ENCODE data around the gene DUS1L.

Gene DUS1L

GRCh38 chr17:82065638-82066303, at the start of gene DUS1L:
DUS1L (minus strand) TSS chr17:82065804; CDS start chr17:82065059, 745 bp downstream.
- H3K27ac ChIP-seq: peak within 1 kb of the TSS; percentile 36
- DNase-seq (ENCODE audit: low read depth, low spot score): no peak

DNA sequence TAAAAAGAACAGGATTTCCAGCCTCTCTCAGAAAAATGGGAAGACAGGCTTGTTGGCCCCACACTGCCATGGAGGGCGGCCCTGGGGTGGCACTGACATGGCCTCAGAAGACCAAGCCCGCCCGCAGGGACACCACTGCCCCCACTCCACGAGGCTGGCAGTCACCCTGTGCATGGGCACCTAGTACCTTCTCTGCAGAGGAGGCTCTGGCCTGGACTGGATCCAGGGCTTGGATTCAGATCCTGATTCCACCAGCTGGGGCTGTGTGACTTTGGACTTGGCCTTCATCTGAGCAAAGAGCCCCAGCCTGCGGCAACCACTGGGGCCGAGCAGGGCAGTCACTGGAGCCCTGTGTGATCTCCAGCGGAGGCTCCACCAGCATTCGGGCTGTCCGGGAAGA, 49.3 kb upstream of the DUS1L start:
- DNase-seq (ENCODE audit: low read depth, low spot score): no peak
- H3K27ac ChIP-seq: no peak overlapping the region

- no peak for DNase-seq (ENCODE audit: low read depth, low spot score)
These were observed 48.8 kb upstream of the DUS1L start for GRCh38 chr17:82114447-82114846.

DNA sequence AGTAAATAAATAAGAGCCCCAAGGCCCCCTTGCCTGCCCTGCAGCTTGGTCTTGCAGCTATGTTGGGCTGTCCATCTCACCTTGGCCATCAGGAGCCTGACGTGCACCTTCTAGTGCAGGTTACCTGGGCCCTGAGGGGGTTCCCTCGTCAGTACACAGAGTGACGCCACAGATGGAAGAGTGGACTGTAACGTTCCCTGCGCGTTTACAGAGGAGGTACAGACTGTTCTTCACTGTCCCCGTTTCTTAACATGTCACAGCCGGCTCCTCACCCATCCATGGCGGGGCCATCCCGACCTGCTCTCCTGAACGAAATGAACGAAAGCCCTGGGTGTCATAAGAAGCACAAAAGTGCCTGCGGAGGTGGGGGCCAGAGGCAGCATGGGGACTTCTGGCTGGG, 48.3 kb upstream of the DUS1L start:
- DNase-seq (ENCODE audit: low read depth, low spot score): no peak
- no peak overlapping the region for H3K27ac ChIP-seq

More at GRCh38 chr17:82114447-82114846, 48.8 kb upstream of the DUS1L start:
- no peak overlapping the region for H3K27ac ChIP-seq

GRCh38 chr17:82113422-82113821, 47.8 kb upstream of the DUS1L start:
- no peak for DNase-seq (ENCODE audit: low read depth, low spot score)
- no peak overlapping the region for H3K27ac ChIP-seq

DNA sequence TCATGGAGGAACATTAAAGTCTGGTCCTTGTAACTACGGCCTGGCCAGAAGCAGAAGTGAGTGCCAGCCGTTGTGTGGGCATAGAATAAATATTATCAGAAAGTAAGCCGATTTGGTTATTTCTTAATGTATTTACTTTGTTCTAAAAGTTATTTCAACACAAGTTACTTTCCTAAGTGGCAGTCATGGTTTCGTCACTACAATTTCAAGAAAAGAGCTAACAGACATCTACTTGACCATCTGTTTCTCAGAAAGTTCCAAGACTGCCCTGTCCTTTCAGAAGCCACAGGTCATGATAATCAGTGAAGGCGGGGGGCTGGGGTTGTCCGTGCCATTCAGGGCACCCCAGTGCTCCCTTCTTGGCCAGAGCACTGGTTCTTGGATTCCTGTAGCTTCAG, 47.3 kb upstream of the DUS1L start:
- DNase-seq (ENCODE audit: low read depth, low spot score): no peak
- H3K27ac ChIP-seq: no peak overlapping the region

- no peak overlapping the region for H3K27ac ChIP-seq
- DNase-seq (ENCODE audit: low read depth, low spot score): no peak
These were observed 46.7 kb upstream of the DUS1L start for GRCh38 chr17:82112181-82112913.

GRCh38 chr17:82110298-82110697, 44.7 kb upstream of the DUS1L start:
- H3K27ac ChIP-seq: peak overlapping the region; percentile 28
- peak; percentile 84 for DNase-seq (ENCODE audit: low read depth, low spot score)

GRCh38 chr17:82108961-82109475, 43.4 kb upstream of the DUS1L start:
- no peak for DNase-seq (ENCODE audit: low read depth, low spot score)
- H3K27ac ChIP-seq: no peak overlapping the region

- DNase-seq (ENCODE audit: low read depth, low spot score): no peak
- H3K27ac ChIP-seq: no peak overlapping the region
These were observed 42.9 kb upstream of the DUS1L start for GRCh38 chr17:82108496-82108945.

GRCh38 chr17:82108038-82108437, 42.4 kb upstream of the DUS1L start:
- no peak overlapping the region for H3K27ac ChIP-seq
- no peak for DNase-seq (ENCODE audit: low read depth, low spot score)

- H3K27ac ChIP-seq: no peak overlapping the region
- no peak for DNase-seq (ENCODE audit: low read depth, low spot score)
These were observed 41.8 kb upstream of the DUS1L start for GRCh38 chr17:82107341-82107860.

- peak overlapping the region; percentile 66 for H3K27ac ChIP-seq
- no peak for DNase-seq (ENCODE audit: low read depth, low spot score)
These were observed 41.2 kb upstream of the DUS1L start for GRCh38 chr17:82106688-82107305.

GRCh38 chr17:82105882-82106687, 40.5 kb upstream of the DUS1L start:
- DNase-seq (ENCODE audit: low read depth, low spot score): no peak
- peak overlapping the region; percentile 66 for H3K27ac ChIP-seq

DNA sequence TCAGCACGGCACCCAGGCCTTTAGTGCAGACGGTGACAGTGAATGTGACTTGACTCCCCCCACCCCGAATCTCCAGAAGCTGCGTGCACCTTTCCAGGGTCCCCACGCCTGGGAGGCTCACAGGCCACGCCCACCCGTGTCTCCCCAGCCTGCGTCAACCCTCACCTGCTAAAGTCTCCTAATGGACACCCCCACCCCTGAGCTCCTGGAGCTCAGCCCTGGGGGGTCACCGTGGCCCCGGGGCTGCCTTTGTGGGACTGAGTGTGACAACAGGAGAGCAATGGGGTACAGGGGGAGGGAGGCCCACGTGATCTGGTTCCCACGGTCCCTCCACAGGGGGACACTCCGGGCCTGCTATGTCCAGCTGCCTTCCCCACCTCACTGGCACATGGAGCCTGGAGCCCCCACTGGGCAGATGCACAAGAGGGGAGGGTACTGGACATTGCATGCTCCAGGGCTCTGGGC, 39.8 kb upstream of the DUS1L start:
- H3K27ac ChIP-seq: peak overlapping the region; percentile 66
- DNase-seq (ENCODE audit: low read depth, low spot score): no peak

DNA sequence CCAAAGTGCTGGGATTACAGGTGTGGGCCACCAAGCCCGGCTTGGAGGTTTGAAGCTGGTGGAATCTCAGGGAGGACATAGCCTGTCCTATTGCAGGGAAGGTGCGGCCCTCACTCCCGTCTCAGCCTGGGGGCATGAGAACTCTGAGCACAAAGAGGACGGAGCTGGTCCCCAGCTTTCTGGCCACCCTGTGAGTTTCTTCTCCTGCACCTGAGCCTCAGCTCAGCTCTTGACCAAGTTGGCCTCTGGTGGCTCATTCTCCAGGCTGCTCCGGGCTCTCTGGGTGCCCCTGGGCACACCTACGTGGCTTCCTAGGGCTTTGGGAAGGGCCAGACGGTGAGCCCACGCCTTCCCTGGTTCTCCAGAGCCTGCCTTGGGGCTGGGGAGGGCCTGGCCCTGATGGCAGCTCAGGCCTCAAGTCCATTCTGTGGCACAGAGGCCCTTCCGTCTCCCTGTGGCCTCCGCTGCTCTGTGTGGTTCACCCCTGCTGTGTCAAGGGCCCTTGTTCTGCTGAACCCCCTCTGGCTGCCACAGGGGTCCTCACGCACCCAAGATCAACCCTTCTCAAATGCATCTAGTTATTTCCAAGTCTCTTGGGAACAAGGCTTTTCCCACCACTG, 39.3 kb upstream of the DUS1L start:
- no peak overlapping the region for H3K27ac ChIP-seq

DNA sequence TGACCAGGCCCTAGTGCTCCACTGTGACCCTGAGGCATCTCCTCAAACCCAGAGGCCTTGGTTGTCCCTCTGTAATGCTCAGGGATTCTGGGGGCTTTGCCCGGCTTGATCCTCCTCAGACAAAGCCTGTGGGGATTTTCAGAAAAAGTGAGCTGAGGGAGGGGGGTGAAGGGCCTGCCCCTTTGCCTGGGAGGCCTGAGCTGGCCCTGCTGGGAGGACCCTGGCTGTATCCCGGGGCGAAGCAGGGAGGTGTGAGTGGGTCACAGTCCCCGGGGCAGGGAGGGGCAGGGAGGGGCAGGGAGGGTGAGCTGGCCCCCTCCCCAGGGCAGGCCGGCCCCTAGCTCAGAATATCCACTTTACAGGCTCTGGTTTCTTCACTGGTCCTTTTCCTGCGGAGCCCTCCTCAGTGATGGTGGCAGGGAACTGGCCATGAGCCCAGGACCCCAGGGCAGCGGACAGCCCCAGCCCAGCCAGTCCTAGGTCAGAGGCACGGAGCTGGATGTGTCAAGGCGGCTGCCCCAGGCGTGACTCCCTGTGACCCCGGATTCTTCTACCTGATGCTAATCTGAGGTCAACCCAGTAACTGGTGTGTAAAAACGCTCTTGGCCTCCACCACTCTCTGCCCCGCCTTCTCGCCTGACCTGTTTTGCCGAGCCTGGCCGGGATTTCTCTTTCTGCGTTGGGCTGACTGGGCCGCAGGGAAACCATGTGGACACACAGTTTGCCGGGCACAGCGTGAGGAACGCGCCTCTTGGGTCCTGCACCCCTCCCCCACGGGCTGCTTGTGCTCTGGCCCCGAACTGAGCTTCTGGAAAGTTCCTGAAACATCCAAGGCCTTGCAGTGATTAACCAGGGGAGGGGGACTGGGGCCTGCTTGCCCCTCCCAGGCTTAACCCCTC, 38.2 kb upstream of the DUS1L start:
- H3K27ac ChIP-seq: no peak overlapping the region
- DNase-seq (ENCODE audit: low read depth, low spot score): no peak

More for the DNA sequence above, 39.3 kb upstream of the DUS1L start:
- no peak for DNase-seq (ENCODE audit: low read depth, low spot score)

Measured in epithelial cell of prostate (primary cell).